Lower leg skin (tissue), 3 donors: Measurements from ENCODE around the gene FNDC3A.

Experiments used
- CTCF ChIP-seq, 3 donors: fragments of 450-650 bp; IDR thresholded peaks; one replicate each; pipeline ENCODE4 v1.5.1; 2016; ENCODE audit warnings: antibody characterized with exemption in 3 of 3, mild to moderate bottlenecking in 3 of 3, moderate library complexity in 2 of 3
- POLR2A ChIP-seq, 2 donors: fragments of 450-650 bp; IDR thresholded peaks; one replicate each; pipeline ENCODE4 v1.6.1; 2016 to 2017; ENCODE audit warnings: antibody characterized with exemption in 2 of 2, mild to moderate bottlenecking in 1 of 2, moderate library complexity in 1 of 2

- no peak for TF ChIP-seq CTCF (IDR thresholded peaks at IDR 0.05)
- no peak for TF ChIP-seq POLR2A (IDR thresholded peaks at IDR 0.05)
These were observed 107.2 kb downstream of the FNDC3A start for GRCh38 chr13:49082653-49083536.
